GM10847 (cell line): ENCODE results near the gene ARHGAP4.

Experiments used
- POLR2A ChIP-seq: IDR thresholded peaks from 2 replicates; pipeline ENCODE4 v1.6.1; 2011; ENCODE audit not compliant: insufficient read length; ENCODE audit errors: extremely low read depth

The ARHGAP4 gene

GRCh38 chrX:153925739-153926551, at the start of gene ARHGAP4:
TSS of gene ARHGAP4 (minus strand) at chrX:153926264. CDS start at chrX:153926202, 62 bp downstream.
- peak; percentile 37 for TF ChIP-seq POLR2A

DNA sequence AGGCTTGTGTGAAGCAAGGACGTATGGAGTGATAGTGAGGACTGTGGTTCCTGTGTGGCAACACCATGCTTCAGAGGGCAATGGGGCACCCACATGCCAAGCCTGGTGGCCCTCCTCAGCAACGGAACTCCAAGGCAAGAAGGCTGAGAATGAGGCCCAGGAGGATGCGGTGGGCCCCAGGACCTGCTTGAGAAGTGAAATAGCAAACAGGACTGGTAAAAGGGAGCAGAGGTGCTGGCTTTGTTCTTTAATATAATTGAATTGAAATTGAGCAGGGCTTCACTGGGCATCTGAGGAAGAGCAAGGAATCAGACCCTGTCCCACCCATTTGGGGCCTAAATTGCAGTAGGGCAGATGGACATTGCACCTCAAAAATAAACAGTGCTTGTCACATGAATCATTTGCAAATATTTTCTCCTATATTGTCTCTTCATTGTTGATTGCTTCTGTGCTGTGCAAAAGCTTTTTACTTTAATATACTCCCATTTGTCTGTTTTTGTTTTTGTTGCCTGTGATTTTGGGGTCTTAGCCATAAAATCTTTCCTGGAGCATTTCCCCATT, 48.7 kb upstream of the ARHGAP4 start:
- no peak for TF ChIP-seq POLR2A

DNA sequence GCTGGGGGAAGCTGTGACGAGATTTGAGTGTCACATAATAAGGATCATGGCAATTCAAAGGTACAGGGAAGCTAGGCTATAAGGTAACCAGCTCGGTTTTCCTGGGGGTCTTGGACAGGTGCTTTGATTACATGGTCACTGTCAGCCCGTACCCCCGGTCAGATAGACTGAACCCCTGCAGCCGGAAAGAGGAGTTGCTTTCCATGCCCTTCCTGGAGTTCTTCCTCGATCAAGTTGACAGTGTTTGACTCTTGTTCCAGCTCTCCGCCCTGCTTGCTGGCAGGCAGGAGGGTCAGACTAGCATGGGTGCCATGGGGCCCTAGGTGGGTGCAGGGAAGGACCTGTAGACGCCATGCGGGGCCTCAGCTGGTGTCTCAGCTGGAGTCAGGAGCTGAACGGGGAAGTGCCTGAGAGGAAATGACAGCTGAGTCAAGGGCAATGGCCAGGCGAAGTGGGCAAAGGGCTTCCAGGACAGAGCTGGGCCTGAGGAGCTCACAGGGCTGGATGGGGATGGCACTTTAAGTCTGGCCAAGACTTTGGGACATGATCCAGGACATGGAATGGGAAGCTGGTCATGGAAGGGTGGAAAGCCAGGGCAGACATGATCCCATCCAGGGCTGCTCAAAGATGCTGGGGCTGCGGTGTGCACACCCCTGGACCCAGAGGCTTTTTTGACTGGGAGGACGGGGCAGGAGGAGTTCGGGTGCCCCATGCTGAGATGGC, 48.1 kb upstream of the ARHGAP4 start:
- TF ChIP-seq POLR2A: no peak

GRCh38 chrX:153973127-153974002, 47.3 kb upstream of the ARHGAP4 start:
- TF ChIP-seq POLR2A: no peak

DNA sequence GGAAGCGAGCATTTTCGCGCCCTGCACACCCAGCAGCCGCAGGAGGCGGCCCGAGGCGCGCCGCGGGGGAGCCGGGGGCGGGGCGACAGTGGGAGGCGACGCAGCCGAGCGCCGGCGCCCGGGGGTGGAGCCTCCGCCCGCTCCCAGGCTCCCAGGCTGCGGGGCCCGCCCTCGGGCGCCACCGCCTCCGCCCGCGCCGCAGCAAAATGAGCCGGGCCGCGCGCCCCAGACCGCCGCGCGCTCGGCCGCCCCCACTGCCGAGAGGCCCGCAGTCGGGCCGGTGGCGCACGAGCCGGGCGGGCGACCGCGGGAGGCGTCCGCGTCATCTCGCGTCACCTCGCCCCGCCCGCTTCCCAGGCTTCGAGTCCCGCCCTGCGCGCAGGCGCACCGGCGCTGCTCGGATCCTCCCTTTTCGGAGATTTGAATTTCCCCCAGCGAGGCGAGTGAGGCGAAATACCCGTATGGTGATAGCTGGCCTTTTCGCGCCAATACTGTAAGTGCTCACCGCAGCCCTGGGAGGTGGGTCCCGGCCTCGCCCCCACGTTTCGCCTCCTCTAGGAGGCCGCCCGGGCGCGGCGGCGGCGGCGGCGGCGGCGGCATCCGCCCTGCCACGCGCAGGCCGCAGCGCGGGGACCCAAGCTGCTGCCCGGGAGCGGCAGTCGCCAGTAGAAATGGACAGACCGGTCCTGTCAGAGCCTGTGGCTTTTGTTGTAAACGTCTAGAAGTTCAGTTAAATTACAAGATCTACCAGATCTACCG, 46.5 kb upstream of the ARHGAP4 start, which contains the start of gene TMEM187:
TMEM187 (plus strand) TSS at position 387 of the 759 bp plus-strand sequence. CDS start 9,309 bp downstream, outside the sequence.
- peak; percentile 11 for TF ChIP-seq POLR2A

DNA sequence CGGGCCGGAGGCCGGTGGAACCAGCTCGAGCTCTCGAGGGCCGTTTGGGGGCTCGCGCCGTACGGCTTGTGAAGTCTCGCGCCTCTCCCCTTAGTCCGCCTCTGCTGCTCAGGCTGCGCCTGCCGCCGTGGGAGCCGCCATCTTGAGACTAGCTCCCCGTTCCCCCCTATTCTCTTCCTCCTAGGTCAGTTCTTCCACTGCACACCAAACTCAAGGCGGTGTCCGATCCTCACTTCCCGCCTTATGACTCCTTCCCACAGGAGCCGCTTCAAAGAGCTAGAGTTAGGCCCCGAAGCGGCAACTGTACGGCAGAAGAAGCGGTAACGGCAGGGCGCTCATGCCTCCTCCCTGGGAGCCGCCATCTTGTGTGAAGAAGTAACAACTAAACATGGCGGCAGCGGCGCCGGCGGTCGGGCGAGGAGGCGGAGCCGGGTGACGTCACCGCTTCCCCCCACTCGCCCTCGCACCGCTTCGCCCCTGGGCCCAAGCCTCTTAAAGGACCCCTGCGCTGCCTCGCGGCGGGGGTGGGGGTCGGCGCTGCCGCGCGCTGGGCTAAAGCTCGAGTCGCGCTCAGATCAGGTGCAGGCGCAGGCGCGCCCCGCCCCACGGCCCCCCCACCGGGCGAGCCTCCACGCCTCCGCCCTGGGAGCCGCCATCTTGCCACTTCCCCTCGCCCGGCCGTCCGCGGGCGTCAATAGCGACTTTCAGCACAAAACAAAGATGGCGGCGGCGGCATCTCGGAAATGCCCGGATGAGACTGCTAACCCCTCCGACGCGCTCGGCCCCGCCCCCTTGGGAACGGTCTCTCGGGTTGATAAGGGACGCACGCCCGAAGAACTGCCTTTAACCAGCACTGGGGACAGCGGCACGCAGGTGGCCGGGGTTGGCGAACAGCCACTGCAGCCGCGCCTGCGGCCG, 45.6 kb upstream of the ARHGAP4 start, which contains the start of gene HCFC1:
HCFC1 (minus strand) TSS at position 369 of the 918 bp plus-strand sequence. CDS start 978 bp downstream, outside the sequence.
- TF ChIP-seq POLR2A: peak; percentile 37

- peak; percentile 45 for TF ChIP-seq POLR2A
Observed at GRCh38 chrX:153971124-153971449, 45.0 kb upstream of the ARHGAP4 start.

DNA sequence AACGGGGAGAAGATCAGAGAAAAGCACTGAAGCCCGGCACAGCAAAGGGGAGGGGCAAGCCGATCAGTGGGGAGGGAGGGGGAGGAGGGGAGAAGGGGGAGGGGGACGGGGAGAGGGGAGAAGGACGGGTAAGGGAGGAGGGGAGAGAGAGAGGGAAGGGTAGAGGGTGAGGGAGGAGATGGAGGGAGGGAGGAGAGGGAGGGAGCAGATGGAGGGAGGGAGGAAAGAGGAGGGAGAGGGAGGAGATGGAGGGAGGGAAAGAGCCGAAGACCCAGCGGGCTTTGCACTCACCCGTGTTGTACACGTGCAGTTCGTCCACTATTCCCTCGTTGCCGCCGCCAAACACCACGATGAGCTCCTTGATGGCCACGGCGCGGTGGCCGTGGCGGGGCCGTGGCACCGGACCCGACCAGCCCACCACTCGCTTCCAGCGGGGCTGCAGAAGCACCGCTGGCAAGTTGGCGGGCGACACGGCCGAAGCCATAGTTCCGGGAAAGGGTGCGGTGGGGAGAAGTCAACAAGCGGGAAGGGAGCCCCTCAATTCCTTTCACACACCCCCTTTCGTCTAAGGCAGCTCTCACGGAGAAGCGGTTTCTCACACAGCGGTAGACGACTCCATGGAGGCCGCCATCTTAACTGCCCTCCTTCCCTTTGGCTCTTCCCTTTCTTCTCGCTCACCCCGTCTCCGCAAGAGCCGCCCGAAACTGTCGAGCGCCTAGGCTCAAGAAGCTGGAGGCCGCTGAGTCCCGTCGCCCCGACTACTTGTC, 44.5 kb upstream of the ARHGAP4 start:
- no peak for TF ChIP-seq POLR2A

DNA sequence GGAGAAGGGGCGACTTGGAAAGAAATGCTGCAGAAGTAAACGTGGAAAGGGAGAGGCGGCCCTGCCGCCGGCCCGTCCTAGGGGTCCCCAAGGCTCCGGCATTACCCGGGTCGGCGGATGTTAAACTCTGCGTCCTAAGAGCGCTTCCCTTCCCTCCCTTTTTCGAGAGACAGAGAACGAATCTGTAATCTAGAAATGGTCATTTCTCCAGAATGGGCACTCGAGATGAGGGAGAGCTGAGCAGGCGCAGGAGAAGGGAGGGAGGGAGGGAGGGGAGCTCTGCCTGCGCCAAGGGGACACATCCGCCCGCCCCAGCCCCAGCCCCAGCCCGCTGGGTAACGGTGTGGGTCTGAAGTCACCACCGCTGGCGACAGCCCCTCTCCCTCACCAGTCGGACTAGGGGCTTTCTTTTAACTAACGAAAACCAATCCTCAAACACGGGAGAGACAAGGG, 43.9 kb upstream of the ARHGAP4 start:
- TF ChIP-seq POLR2A: no peak

GRCh38 chrX:153969125-153969903, 43.2 kb upstream of the ARHGAP4 start:
- no peak for TF ChIP-seq POLR2A

GRCh38 chrX:153968754-153969124, 42.7 kb upstream of the ARHGAP4 start:
- TF ChIP-seq POLR2A: no peak

- TF ChIP-seq POLR2A: no peak
Observed at GRCh38 chrX:153968255-153968654, 42.2 kb upstream of the ARHGAP4 start.
